Measurements from ENCODE around the gene PDE8A.

GRCh38 chr15:85028416-85028815, 46.8 kb downstream of the PDE8A start:
- TF ChIP-seq CTCF (conservative IDR thresholded peaks at IDR 0.05) (no peak), ZFX (IDR thresholded peaks at IDR 0.05) (no peak)

All from C4-2B (cell line).